ENCODE data around the gene TPH1.
A peak's percentile ranks its signal among the peaks of the same experiment; 100 is the strongest.

The TPH1 gene

GRCh38 chr11:18046116-18046777 lies at the start of gene TPH1:
Gene TPH1 (minus strand): TSS chr11:18046269. CDS start chr11:18040762, 5,507 bp downstream.
- Histone ChIP-seq H3K4me1 (ENCODE audit: insufficient read depth, low read length) (peaks cover 4% of the 10 kb centered on the region; the same call in 1 of the 2 replicates), H3K9me3 (ENCODE audit: control insufficient read depth, insufficient read depth, low read length) (no peaks in the 10 kb centered on the region), H3K36me3 (ENCODE audit: insufficient read depth, low read length) (no peaks in the 10 kb centered on the region), H3K9ac (ENCODE audit: low read depth, low read length) (peak within 1 kb of the TSS; percentile 39; the same call in 1 of the 2 replicates)

- Histone ChIP-seq H3K9ac (ENCODE audit: low read depth, low read length) (no peak overlapping the region), H3K4me1 (ENCODE audit: insufficient read depth, low read length) (no peaks in the 10 kb centered on the region), H3K36me3 (ENCODE audit: insufficient read depth, low read length) (peaks cover 13% of the 10 kb centered on the region; the same call in 1 of the 2 replicates), H3K9me3 (ENCODE audit: control insufficient read depth, insufficient read depth, low read length) (no peaks in the 10 kb centered on the region)
These were observed 47.9 kb upstream of the TPH1 start for GRCh38 chr11:18093959-18094358.

- Histone ChIP-seq H3K36me3 (ENCODE audit: insufficient read depth, low read length) (peaks cover 22% of the 10 kb centered on the region), H3K9me3 (ENCODE audit: control insufficient read depth, insufficient read depth, low read length) (no peaks in the 10 kb centered on the region), H3K4me1 (ENCODE audit: insufficient read depth, low read length) (no peaks in the 10 kb centered on the region), H3K9ac (ENCODE audit: low read depth, low read length) (no peak overlapping the region)
These were observed 45.7 kb upstream of the TPH1 start for GRCh38 chr11:18091731-18092130.

- no peaks in the 10 kb centered on the region for H3K9me3 ChIP-seq (ENCODE audit: control insufficient read depth, insufficient read depth, low read length)
- peaks cover 20% of the 10 kb centered on the region for H3K36me3 ChIP-seq (ENCODE audit: insufficient read depth, low read length)
- no peak overlapping the region for H3K9ac ChIP-seq (ENCODE audit: low read depth, low read length)
- no peaks in the 10 kb centered on the region for H3K4me1 ChIP-seq (ENCODE audit: insufficient read depth, low read length)
These were observed 42.9 kb upstream of the TPH1 start for GRCh38 chr11:18088966-18089365.

GRCh38 chr11:18088366-18088765 lies 42.3 kb upstream of the TPH1 start:
- H3K4me1 ChIP-seq (ENCODE audit: insufficient read depth, low read length): no peaks in the 10 kb centered on the region
- no peaks in the 10 kb centered on the region for H3K9me3 ChIP-seq (ENCODE audit: control insufficient read depth, insufficient read depth, low read length)
- H3K36me3 ChIP-seq (ENCODE audit: insufficient read depth, low read length): peaks cover 14% of the 10 kb centered on the region
- no peak overlapping the region for H3K9ac ChIP-seq (ENCODE audit: low read depth, low read length)

GRCh38 chr11:18081551-18081950 lies 35.5 kb upstream of the TPH1 start:
- Histone ChIP-seq H3K9ac (ENCODE audit: low read depth, low read length) (no peak overlapping the region), H3K9me3 (ENCODE audit: control insufficient read depth, insufficient read depth, low read length) (no peaks in the 10 kb centered on the region), H3K4me1 (ENCODE audit: insufficient read depth, low read length) (no peaks in the 10 kb centered on the region), H3K36me3 (ENCODE audit: insufficient read depth, low read length) (no peaks in the 10 kb centered on the region; the same call in none of the 2 replicates)

- no peaks in the 10 kb centered on the region for H3K9me3 ChIP-seq (ENCODE audit: control insufficient read depth, insufficient read depth, low read length)
- H3K36me3 ChIP-seq (ENCODE audit: insufficient read depth, low read length): no peaks in the 10 kb centered on the region; the same call in 1 of the 2 replicates
- no peak overlapping the region for H3K9ac ChIP-seq (ENCODE audit: low read depth, low read length)
- H3K4me1 ChIP-seq (ENCODE audit: insufficient read depth, low read length): no peaks in the 10 kb centered on the region
These were observed 34.4 kb upstream of the TPH1 start for GRCh38 chr11:18080451-18080850.

GRCh38 chr11:18078909-18079308 lies 32.8 kb upstream of the TPH1 start:
- Histone ChIP-seq H3K4me1 (ENCODE audit: insufficient read depth, low read length) (no peaks in the 10 kb centered on the region), H3K36me3 (ENCODE audit: insufficient read depth, low read length) (peaks cover 4% of the 10 kb centered on the region), H3K9me3 (ENCODE audit: control insufficient read depth, insufficient read depth, low read length) (no peaks in the 10 kb centered on the region)

GRCh38 chr11:18075444-18075843 lies 29.4 kb upstream of the TPH1 start:
- Histone ChIP-seq H3K36me3 (ENCODE audit: insufficient read depth, low read length) (peaks cover 4% of the 10 kb centered on the region), H3K9me3 (ENCODE audit: control insufficient read depth, insufficient read depth, low read length) (no peaks in the 10 kb centered on the region), H3K9ac (ENCODE audit: low read depth, low read length) (no peak overlapping the region), H3K4me1 (ENCODE audit: insufficient read depth, low read length) (no peaks in the 10 kb centered on the region)

More at GRCh38 chr11:18078909-18079308, 32.8 kb upstream of the TPH1 start:
- no peak overlapping the region for H3K9ac ChIP-seq (ENCODE audit: low read depth, low read length)

- H3K9me3 ChIP-seq (ENCODE audit: control insufficient read depth, insufficient read depth, low read length): no peaks in the 10 kb centered on the region
- peaks cover 11% of the 10 kb centered on the region for H3K36me3 ChIP-seq (ENCODE audit: insufficient read depth, low read length)
- H3K9ac ChIP-seq (ENCODE audit: low read depth, low read length): no peak overlapping the region
- H3K4me1 ChIP-seq (ENCODE audit: insufficient read depth, low read length): no peaks in the 10 kb centered on the region
These were observed 25.1 kb upstream of the TPH1 start for GRCh38 chr11:18071098-18071705.

- Histone ChIP-seq H3K9me3 (ENCODE audit: control insufficient read depth, insufficient read depth, low read length) (no peaks in the 10 kb centered on the region), H3K9ac (ENCODE audit: low read depth, low read length) (no peak overlapping the region), H3K4me1 (ENCODE audit: insufficient read depth, low read length) (no peaks in the 10 kb centered on the region), H3K36me3 (ENCODE audit: insufficient read depth, low read length) (peaks cover 7% of the 10 kb centered on the region)
These were observed 21.3 kb upstream of the TPH1 start for GRCh38 chr11:18067372-18067771.

GRCh38 chr11:18066626-18067025 lies 20.6 kb upstream of the TPH1 start:
- Histone ChIP-seq H3K4me1 (ENCODE audit: insufficient read depth, low read length) (no peaks in the 10 kb centered on the region), H3K9ac (ENCODE audit: low read depth, low read length) (no peak overlapping the region), H3K36me3 (ENCODE audit: insufficient read depth, low read length) (peaks cover 7% of the 10 kb centered on the region), H3K9me3 (ENCODE audit: control insufficient read depth, insufficient read depth, low read length) (no peaks in the 10 kb centered on the region)

GRCh38 chr11:18065572-18065971 lies 19.5 kb upstream of the TPH1 start:
- Histone ChIP-seq H3K36me3 (ENCODE audit: insufficient read depth, low read length) (peaks cover 7% of the 10 kb centered on the region), H3K4me1 (ENCODE audit: insufficient read depth, low read length) (no peaks in the 10 kb centered on the region), H3K9me3 (ENCODE audit: control insufficient read depth, insufficient read depth, low read length) (no peaks in the 10 kb centered on the region), H3K9ac (ENCODE audit: low read depth, low read length) (no peak overlapping the region)

GRCh38 chr11:18064450-18065054 lies 18.5 kb upstream of the TPH1 start:
- Histone ChIP-seq H3K9ac (ENCODE audit: low read depth, low read length) (no peak overlapping the region), H3K36me3 (ENCODE audit: insufficient read depth, low read length) (no peaks in the 10 kb centered on the region), H3K4me1 (ENCODE audit: insufficient read depth, low read length) (no peaks in the 10 kb centered on the region), H3K9me3 (ENCODE audit: control insufficient read depth, insufficient read depth, low read length) (no peaks in the 10 kb centered on the region)

Measured in ES-I3 (cell line).